HG03139 (cell line): ENCODE data around the gene TCF7.
"Not testable (repeated sequence)": the region's sequence is repeated elsewhere in the genome, so short reads cannot be mapped to it uniquely, and the experiment has no call there.

ENCODE experiments used
- ATAC-seq: cut with Tn5 transposase; IDR thresholded peaks from one replicate; pipeline ENCODE4 v1.9.1; 2021; ENCODE audit not compliant: unreplicated experiment

The TCF7 gene

GRCh38 chr5:134143431-134143830, 28.9 kb downstream of the TCF7 start:
- ATAC-seq, result no peak

GRCh38 chr5:134143944-134144941, 29.8 kb downstream of the TCF7 start:
- no peak for ATAC-seq

GRCh38 chr5:134145041-134145757, 30.7 kb downstream of the TCF7 start:
- no peak for ATAC-seq

GRCh38 chr5:134145779-134146581, 31.5 kb downstream of the TCF7 start:
- ATAC-seq, result peak; percentile 68

GRCh38 chr5:134146651-134147518, 32.4 kb downstream of the TCF7 start:
- no peak for ATAC-seq

- no peak for ATAC-seq
Observed at GRCh38 chr5:134148316-134148715, 33.8 kb downstream of the TCF7 start.

GRCh38 chr5:134148986-134149539, 34.6 kb downstream of the TCF7 start:
- no peak for ATAC-seq

- no peak for ATAC-seq
Observed at GRCh38 chr5:134149571-134150303, 35.3 kb downstream of the TCF7 start.

- no peak for ATAC-seq
Observed at GRCh38 chr5:134151723-134152122, 37.2 kb downstream of the TCF7 start.

- ATAC-seq, result not testable (repeated sequence)
Observed at GRCh38 chr5:134152173-134152832, 37.8 kb downstream of the TCF7 start.

- ATAC-seq, result no peak
Observed at GRCh38 chr5:134153241-134153640, 38.8 kb downstream of the TCF7 start.

- ATAC-seq, result no peak
Observed at GRCh38 chr5:134153657-134154056, 39.2 kb downstream of the TCF7 start.

- ATAC-seq, result no peak
Observed at GRCh38 chr5:134161513-134162395, 47.3 kb downstream of the TCF7 start.

- ATAC-seq, result no peak
Observed at GRCh38 chr5:134162592-134162991, 48.1 kb downstream of the TCF7 start.

GRCh38 chr5:134171972-134172371, 57.5 kb downstream of the TCF7 start:
- no peak for ATAC-seq

GRCh38 chr5:134174841-134175839, 60.7 kb downstream of the TCF7 start:
- ATAC-seq, result no peak
